ENCODE measurements around the gene NDUFAF8. TPM values are rescaled to one million over a fixed set of nuclear protein-coding genes. Genes with fewer than 3 reads are reported as not detected.

The NDUFAF8 gene
- total RNA-seq, 1 experiment from 2014 or later, result 58.6 TPM

DNA sequence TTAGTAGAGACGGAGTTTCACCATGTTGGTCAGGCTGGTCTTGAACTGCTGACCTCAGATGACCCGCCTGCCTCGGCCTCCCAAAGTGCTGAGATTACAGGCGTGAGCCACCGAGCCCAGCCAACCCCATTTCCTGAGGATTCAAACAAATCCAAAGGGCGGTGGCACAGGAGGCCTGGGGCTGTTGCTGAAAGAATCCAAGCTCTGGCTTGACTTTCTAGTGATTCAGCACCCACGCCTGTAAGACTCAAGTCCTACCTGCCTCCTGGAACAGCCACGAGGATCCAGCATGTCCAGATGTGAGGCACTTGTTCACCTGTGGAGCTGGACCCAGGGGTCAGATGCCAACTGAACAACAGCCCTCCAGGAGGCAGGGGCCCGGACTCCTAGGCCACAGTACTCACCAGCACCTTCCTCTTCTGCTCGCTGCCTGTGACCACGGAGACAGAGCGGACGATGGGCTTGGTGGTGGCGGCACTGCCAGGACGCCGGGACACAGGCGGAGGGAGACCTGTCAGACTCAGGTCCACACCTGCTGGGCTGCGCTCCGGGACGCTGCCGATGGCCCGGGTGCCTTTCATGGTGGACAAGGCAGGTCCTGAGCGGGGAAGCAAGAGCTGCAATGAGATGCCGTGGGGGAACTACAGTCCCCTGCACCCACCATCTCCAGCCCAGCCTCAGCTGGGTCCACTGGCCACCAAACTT is 19.5 kb upstream of the NDUFAF8 start:
- no peak for TF ChIP-seq CTCF (conservative IDR thresholded peaks at IDR 0.05; ENCODE audit: low read depth, low read length)
- no peak for TF ChIP-seq EZH2 (IDR thresholded peaks at IDR 0.05; ENCODE audit: borderline replicate concordance, low read depth, low read length, poor library complexity, severe bottlenecking)
- H3K9me3 ChIP-seq (ENCODE audit: low read depth, low read length, poor library complexity, severe bottlenecking), result no peaks in the 10 kb centered on the region
- no TSS peak for BruUV-seq (replicated peaks)
- no peak overlapping the region for H3K27ac ChIP-seq (ENCODE audit: low read depth, low read length, poor library complexity, severe bottlenecking)
- no peak overlapping the region for H3K4me3 ChIP-seq (ENCODE audit: low read depth, low read length, poor library complexity, severe bottlenecking)
- ChIA-PET POLR2A (ENCODE audit: low non-redundant PET) (no interaction called here), CTCF (no interaction called here)
- H3K4me1 ChIP-seq (ENCODE audit: insufficient read depth, low read length, poor library complexity, severe bottlenecking), result peaks cover 10% of the 10 kb centered on the region
- DNase-seq (ENCODE audit: low spot score), result no peak
- no peaks in the 10 kb centered on the region for H3K36me3 ChIP-seq (ENCODE audit: insufficient read depth, low read length, poor library complexity, severe bottlenecking)
- intact Hi-C loops (cut with micrococcal nuclease; ENCODE audit: unreplicated experiment), result no loop called here
- H3K27me3 ChIP-seq (replicated peaks; ENCODE audit: insufficient read depth, low read depth, low read length, poor library complexity), result no peaks in the 10 kb centered on the region

DNA sequence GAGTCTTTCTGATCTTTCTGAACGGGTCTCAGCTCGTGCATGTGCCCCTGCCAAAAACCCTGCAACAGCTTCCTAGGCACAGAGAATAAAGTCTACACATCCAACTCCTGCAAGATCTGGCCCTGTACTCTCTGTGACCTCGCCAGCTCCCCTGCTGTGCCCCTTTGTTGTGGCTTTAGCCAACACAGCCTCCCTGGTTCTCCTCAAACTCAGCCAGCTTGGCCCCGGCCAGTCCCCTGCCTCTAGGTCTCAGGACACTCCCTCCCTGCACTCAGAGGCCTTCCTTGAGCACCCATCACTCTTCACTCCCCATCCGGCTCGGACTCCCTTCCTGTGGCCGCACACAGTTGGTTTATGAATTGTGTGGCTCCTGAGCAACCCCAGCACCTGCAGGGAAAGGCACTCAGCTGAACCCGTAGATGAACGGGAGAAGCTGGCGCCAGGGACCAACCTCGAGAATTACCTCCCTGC is 17.7 kb upstream of the NDUFAF8 start:
- H3K27me3 ChIP-seq (replicated peaks; ENCODE audit: insufficient read depth, low read depth, low read length, poor library complexity), result no peaks in the 10 kb centered on the region
- no TSS peak for BruUV-seq (replicated peaks)
- H3K27ac ChIP-seq (ENCODE audit: low read depth, low read length, poor library complexity, severe bottlenecking), result no peak overlapping the region
- peak overlapping the region; percentile 98 for H3K4me3 ChIP-seq (ENCODE audit: low read depth, low read length, poor library complexity, severe bottlenecking)
- H3K9me3 ChIP-seq (ENCODE audit: low read depth, low read length, poor library complexity, severe bottlenecking), result no peaks in the 10 kb centered on the region
- H3K4me1 ChIP-seq (ENCODE audit: insufficient read depth, low read length, poor library complexity, severe bottlenecking), result peaks cover 10% of the 10 kb centered on the region
- no peak for DNase-seq (ENCODE audit: low spot score)
- CTCF ChIA-PET, result no interaction called here
- intact Hi-C loops (cut with micrococcal nuclease; ENCODE audit: unreplicated experiment), result no loop called here
- POLR2A ChIA-PET (ENCODE audit: low non-redundant PET), result no interaction called here
- no peaks in the 10 kb centered on the region for H3K36me3 ChIP-seq (ENCODE audit: insufficient read depth, low read length, poor library complexity, severe bottlenecking)
- no peak for TF ChIP-seq EZH2 (IDR thresholded peaks at IDR 0.05; ENCODE audit: borderline replicate concordance, low read depth, low read length, poor library complexity, severe bottlenecking)
- no peak for TF ChIP-seq CTCF (conservative IDR thresholded peaks at IDR 0.05; ENCODE audit: low read depth, low read length)

- Histone ChIP-seq H3K27ac (ENCODE audit: low read depth, low read length, poor library complexity, severe bottlenecking) (peak overlapping the region; percentile 79), H3K36me3 (ENCODE audit: insufficient read depth, low read length, poor library complexity, severe bottlenecking) (no peaks in the 10 kb centered on the region), H3K4me1 (ENCODE audit: insufficient read depth, low read length, poor library complexity, severe bottlenecking) (peaks cover 10% of the 10 kb centered on the region), H3K9me3 (ENCODE audit: low read depth, low read length, poor library complexity, severe bottlenecking) (peaks cover 4% of the 10 kb centered on the region), H3K27me3 (replicated peaks; ENCODE audit: insufficient read depth, low read depth, low read length, poor library complexity) (no peaks in the 10 kb centered on the region), H3K4me3 (ENCODE audit: low read depth, low read length, poor library complexity, severe bottlenecking) (peak overlapping the region; percentile 98)
- POLR2A ChIA-PET (ENCODE audit: low non-redundant PET), result interaction anchor here (0.6 kb wide), 2 partner anchors 197 to 704 kb away, joined by 3 to 5 read pairs; no protein-coding TSS in a partner anchor
- CTCF ChIA-PET, result interaction anchor here (1.2 kb wide), 2 partner anchors 14 to 17 kb away, joined by 3 read pairs; partner anchors contain the start of genes NDUFAF8 and TEPSIN
- intact Hi-C loops (cut with micrococcal nuclease; ENCODE audit: unreplicated experiment), result no loop called here
- TF ChIP-seq EZH2 (IDR thresholded peaks at IDR 0.05; ENCODE audit: borderline replicate concordance, low read depth, low read length, poor library complexity, severe bottlenecking), result no peak
- no peak for TF ChIP-seq CTCF (conservative IDR thresholded peaks at IDR 0.05; ENCODE audit: low read depth, low read length)
- no TSS peak for BruUV-seq (replicated peaks)
- no peak for DNase-seq (ENCODE audit: low spot score)
Measured at GRCh38 chr17:81221842-81222619, 17.1 kb upstream of the NDUFAF8 start.
